Uterus (tissue), 2 donors: ENCODE results near the gene BTG1.

ENCODE experiments used
- POLR2A ChIP-seq, 2 donors: fragments of 450-650 bp; IDR thresholded peaks; one replicate each; pipeline ENCODE4 v1.6.1; 2016; ENCODE audit warnings: antibody characterized with exemption in 2 of 2, mild to moderate bottlenecking in 1 of 2, moderate library complexity in 1 of 2
- TF ChIP-seq, protein P1 (sequence below), 4 experiments: fragments of 200-600 bp in 2 of 4; fragments of 450-650 bp in 2 of 4; sonication (generic) in 2 of 4; IDR thresholded peaks; one replicate each; pipeline ENCODE4 v1.5.1; 2016 to 2019; ENCODE audit warnings: antibody characterized with exemption in 4 of 4, mild to moderate bottlenecking in 2 of 4, moderate library complexity in 1 of 4

- TF ChIP-seq, protein P1, sequence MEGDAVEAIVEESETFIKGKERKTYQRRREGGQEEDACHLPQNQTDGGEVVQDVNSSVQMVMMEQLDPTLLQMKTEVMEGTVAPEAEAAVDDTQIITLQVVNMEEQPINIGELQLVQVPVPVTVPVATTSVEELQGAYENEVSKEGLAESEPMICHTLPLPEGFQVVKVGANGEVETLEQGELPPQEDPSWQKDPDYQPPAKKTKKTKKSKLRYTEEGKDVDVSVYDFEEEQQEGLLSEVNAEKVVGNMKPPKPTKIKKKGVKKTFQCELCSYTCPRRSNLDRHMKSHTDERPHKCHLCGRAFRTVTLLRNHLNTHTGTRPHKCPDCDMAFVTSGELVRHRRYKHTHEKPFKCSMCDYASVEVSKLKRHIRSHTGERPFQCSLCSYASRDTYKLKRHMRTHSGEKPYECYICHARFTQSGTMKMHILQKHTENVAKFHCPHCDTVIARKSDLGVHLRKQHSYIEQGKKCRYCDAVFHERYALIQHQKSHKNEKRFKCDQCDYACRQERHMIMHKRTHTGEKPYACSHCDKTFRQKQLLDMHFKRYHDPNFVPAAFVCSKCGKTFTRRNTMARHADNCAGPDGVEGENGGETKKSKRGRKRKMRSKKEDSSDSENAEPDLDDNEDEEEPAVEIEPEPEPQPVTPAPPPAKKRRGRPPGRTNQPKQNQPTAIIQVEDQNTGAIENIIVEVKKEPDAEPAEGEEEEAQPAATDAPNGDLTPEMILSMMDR (IDR thresholded peaks at IDR 0.05): no peak
- no peak for TF ChIP-seq POLR2A (IDR thresholded peaks at IDR 0.05)
Measured at GRCh38 chr12:92193063-92193462, 47.4 kb upstream of the BTG1 start.
